Measurements from ENCODE around the gene SGMS2.
"Not testable (repeated sequence)": the region's sequence is repeated elsewhere in the genome, so short reads cannot be mapped to it uniquely, and the experiment has no call there.

The SGMS2 gene

GRCh38 chr4:107866726-107867125, 42.0 kb downstream of the SGMS2 start:
- DNase-seq (ENCODE audit: low spot score): no peak

GRCh38 chr4:107870236-107870635, 45.5 kb downstream of the SGMS2 start:
- DNase-seq (ENCODE audit: low spot score): no peak

- no peak for DNase-seq (ENCODE audit: low spot score)
These were observed 46.4 kb downstream of the SGMS2 start for GRCh38 chr4:107870916-107871786.

DNA sequence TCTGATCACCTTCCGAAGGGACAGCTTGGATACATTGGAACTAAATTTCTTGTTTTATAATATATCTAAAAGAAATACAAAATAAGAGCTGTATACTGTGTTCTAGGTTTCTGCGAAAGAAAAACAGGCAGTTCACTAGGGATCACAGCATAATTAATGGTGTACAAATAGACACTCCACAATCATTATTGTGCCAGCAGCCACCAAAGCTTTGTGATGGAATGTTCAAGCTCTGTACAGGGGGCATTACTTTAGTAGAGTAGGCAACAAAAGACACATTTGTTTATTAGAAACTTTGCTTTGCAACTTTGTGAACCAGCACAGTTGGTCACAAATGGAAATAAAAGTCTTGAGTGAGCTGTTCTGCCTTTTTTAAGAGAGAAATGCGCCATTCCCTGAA, 49.3 kb downstream of the SGMS2 start:
- no peak for DNase-seq (ENCODE audit: low spot score)

GRCh38 chr4:107876099-107876498, 51.4 kb downstream of the SGMS2 start:
- no peak for DNase-seq (ENCODE audit: low spot score)

- DNase-seq (ENCODE audit: low spot score): no peak
These were observed 52.6 kb downstream of the SGMS2 start for GRCh38 chr4:107877361-107877760.

GRCh38 chr4:107885865-107886264, 61.1 kb downstream of the SGMS2 start:
- DNase-seq (ENCODE audit: low spot score): no peak

GRCh38 chr4:107888237-107888636, 63.5 kb downstream of the SGMS2 start:
- DNase-seq (ENCODE audit: low spot score): no peak

DNA sequence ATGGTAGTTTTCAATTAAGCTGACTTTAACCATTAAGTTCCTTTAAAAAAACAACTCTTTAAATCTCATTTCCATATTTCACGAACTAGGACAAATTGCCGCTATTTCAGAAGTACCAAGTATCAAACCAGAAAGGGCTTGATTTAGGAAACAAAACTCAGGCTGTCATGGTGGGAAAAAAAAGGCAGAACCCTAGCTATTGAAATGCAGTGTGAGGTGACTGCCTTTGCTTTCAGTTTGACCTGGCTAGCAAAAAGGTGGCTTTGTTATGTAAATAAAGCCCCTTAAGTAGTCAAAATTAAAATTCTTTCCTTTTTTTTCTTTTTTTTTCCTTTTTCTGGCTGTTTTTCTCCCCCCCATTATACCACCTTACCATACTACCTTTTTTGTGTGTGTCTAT, 66.0 kb downstream of the SGMS2 start:
- DNase-seq (ENCODE audit: low spot score): no peak

GRCh38 chr4:107891299-107891698, 66.6 kb downstream of the SGMS2 start:
- no peak for DNase-seq (ENCODE audit: low spot score)

DNA sequence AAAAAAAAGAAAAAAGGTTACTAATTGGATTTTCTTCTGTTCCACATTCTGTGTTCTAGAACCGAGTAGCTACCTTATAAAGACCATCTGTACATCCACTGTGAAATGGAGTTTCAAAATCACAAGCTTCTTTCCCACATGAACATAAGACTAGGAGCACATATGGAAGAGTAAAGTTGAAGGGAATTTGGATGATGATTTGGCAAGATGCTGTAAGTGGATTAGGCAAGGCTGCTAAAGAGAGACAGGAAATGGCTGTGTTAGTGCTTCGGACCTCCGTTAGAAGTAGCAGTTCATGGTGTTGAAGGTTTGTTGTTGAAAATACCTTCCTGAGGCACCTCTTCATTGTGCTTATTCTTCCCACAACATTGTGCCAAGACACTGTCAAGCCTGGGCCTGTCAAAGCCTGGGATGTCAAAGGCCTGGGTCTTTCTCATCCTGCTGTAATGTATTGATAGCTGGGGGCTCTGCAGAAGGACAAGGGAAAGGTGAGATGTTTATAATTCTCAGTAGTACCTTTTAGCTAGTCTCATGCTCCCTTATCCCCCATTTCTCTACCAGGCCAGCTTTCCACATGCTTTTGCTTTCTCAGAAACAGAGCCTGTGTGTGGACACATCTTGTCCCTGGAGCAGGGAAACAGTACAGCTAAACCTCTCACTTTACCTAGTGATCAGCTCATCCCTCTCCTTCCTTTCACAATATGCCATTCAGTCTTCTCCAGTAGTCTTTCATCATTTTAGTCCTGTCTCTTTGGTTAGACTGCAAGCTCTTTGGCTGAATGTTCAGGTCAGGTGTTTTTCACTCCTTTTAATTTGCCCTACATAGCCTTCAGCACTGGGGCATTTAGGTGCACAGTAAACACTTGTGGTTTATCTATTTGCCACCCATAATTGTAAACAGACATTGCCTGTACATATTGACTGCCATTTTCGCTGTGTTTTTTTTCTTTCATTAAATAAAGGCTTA, 68.7 kb downstream of the SGMS2 start:
- no peak for DNase-seq (ENCODE audit: low spot score)

DNA sequence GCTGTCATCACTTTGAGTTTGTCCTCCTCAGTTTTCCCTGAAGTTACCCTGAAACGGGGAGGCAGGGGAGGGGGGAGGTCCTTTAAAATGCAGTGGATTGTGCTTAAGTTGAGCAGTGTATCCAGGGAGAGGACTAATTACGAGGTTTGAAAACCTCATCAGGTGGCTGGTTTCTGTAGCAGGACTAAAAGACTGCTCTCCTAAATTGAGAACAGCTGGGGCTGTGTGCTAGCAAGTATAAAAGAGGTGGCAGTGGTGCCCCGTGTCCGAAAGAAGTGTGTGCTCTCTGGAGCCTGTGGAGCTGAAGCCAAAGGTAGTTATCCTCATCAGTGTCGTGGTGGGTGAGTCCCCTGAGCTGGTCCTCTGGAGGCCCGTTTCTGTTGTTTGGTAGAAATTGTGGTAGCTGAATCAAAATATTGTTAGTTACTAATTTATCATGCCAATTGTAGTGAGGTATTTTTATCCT, 69.4 kb downstream of the SGMS2 start:
- no peak for DNase-seq (ENCODE audit: low spot score)

GRCh38 chr4:107896158-107896645, 71.5 kb downstream of the SGMS2 start:
- DNase-seq (ENCODE audit: low spot score): peak; percentile 53

DNA sequence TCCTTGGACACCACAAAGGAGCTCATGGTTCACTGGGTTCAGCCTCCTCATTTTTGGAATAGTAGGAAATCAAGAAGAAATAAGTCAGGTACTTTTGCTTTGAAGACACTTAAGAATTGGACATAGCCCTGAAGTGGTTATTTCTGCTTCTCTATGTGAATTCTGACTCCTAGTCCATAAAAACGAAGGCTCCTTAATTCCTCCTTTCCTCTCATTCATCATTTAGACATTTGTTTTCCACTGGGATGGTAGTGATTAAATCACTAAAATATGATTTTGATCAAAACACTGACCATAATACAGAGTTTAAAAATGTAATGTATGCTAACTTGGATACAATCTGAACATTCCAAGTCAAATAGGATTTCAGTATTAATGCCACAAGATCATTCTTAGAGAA, 71.9 kb downstream of the SGMS2 start:
- DNase-seq (ENCODE audit: low spot score): no peak

GRCh38 chr4:107897823-107898222, 73.1 kb downstream of the SGMS2 start:
- DNase-seq (ENCODE audit: low spot score): no peak

DNA sequence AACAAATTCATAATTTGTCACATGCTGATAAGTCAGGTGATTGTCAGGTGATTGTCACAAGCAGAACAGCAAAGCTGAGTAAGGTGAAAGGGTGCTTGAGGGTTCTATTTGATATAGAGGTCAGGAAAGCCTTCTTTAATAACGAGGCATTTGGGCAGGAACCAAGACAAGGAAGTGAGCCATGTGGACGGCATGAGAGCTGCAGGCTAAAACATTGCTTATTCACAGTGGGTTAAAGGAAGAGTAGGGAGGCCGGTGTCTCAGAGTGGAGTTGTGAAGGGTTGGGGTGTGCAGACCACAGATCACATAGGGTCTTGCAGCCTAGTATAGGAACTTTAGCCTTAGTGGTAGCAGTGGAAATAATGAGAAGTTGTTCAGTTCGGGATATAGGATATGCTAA, 75.3 kb downstream of the SGMS2 start:
- DNase-seq (ENCODE audit: low spot score): no peak

- no peak for DNase-seq (ENCODE audit: low spot score)
These were observed 75.8 kb downstream of the SGMS2 start for GRCh38 chr4:107900508-107900907.

DNA sequence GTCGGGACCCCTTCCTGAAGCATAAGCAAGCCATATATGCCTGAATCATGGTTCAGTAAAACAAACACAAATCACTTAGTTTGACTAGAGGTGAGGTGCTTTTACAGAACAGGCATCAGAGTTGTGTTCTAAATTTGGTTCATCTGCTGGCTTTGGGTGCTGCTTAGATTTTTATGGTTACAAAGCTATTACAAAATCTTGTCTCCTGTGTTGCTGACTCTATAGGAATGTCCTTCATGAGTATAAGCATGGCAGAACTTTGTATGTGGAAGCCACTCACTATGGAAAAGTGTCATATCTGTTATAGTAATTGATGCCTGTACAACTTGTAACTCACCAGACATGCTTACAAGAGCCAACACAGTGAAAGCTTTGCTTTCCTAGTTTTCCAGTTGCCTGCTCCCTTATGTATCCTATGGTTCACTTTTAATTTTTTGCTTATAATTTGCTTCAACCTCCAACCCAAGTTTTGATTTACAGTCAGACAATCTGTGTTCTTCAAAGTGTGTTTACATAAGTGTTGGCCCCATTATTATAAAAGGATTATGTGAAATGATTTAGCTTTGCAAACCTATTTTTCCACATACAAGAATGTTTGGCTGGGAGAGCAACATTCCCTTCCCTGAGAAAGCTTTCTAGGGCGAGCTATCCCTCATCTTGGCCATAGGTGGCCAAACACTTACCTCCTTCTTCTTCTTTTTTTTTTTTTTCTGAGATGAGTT, 76.6 kb downstream of the SGMS2 start:
- DNase-seq (ENCODE audit: low spot score): no peak

GRCh38 chr4:107902715-107903114, 78.0 kb downstream of the SGMS2 start:
- DNase-seq (ENCODE audit: low spot score): no peak

DNA sequence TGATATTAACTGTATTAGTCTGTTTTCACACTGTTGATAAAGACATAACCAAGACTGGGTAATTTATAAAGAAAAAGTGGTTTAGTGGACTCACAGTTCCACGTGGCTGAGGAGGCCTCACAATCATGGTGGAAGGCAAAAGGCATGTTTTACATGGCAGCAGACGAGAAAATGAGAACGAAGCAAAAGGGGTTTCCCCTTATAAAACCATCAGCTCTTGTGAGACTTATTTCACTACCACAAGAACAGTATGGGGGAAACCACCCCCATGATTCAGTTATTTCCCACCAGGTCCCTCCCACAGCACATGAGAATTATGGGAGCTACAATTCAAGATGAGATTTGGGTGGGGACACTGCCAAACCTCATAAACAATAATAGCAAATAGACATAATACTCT, 80.3 kb downstream of the SGMS2 start:
- not testable (repeated sequence) for DNase-seq (ENCODE audit: low spot score)

DNA sequence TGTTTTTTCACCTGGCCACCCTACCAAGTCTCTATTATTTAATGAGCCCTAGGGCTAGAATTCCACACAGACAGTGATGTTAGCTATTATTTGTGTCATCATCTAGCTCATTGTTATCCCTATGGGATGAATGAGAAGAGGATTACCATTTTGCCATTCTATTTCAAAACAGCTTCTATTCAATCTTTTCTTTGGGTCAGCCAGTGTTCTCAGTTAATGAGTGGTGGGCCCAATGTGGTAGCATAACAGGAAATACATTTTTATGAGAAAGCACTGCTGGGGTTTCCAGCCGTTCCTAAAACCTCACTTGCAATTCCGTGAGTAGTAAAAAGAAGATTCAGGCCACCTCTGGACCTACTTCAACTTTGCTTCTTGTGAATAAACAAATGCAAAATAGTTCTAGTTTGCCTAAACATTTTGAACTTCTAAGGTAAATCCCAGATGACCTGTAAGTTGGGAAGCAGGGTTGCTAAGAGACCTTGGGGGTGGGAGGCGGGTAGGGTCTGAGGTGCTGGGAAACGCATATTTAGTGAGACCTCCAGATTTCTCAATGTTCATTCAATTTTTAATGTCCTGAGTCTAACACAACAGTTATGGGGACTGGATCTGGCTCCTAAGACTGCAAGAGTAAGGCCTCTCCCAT, 81.8 kb downstream of the SGMS2 start:
- DNase-seq (ENCODE audit: low spot score): no peak

Measured in hepatic stellate cell (primary cell).